NB4 (cell line): ENCODE data around the gene KIRREL3.
A peak's percentile ranks its signal among the peaks of the same experiment; 100 is the strongest.

ENCODE experiments used
- DNase-seq: peaks from one replicate; pipeline ENCODE4 v3.0.0; 2010; ENCODE audit warnings: low read depth
- H3K4me3 ChIP-seq: one replicate; pipeline ENCODE4 v1.5.1; 2011; ENCODE audit warnings: mild to moderate bottlenecking, low read depth, low read length, moderate library complexity
- CTCF ChIP-seq: IDR thresholded peaks from one replicate; pipeline ENCODE4 v1.5.1; 2012; ENCODE audit warnings: low read depth, low read length
- MYC ChIP-seq: IDR thresholded peaks from 2 replicates; pipeline ENCODE4 v1.6.1; 2011; ENCODE audit warnings: low read depth, low read length
- POLR2A ChIP-seq: IDR thresholded peaks from 2 replicates; pipeline ENCODE4 v1.6.1; 2011; ENCODE audit warnings: mild to moderate bottlenecking; ENCODE audit not compliant: insufficient read length; ENCODE audit errors: extremely low read depth
- TF ChIP-seq, protein P1 (sequence below): IDR thresholded peaks from 2 replicates; pipeline ENCODE4 v1.6.1; 2011; ENCODE audit warnings: low read depth, low read length

KIRREL3 gene

DNA sequence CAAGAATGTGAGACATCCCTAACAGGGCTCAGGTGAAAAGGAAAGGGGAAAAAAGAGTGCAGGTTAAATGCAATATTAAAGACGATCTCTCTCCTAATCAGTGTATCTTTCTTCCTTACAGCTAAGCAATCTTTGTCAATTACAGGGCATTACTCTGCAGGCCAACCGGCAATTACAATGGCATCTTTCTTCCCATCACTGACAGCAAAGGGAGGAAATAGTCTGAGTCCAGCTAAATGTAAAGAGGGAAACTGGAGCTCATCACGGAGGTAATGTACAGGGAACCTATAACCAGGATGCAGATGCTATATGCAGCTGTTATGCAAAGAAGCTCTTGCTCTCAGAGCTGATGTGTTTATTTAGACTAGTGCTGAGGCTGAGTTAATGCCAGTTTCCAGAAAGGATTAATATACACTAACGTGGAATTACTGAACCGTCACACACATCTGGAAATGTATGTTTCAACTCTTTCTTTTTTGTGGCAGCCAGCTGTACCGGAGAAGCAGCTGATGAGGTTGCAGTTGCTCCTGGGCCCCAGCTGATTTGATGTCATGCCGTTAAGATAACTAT is 121.6 kb downstream of the KIRREL3 start:
- H3K4me3 ChIP-seq: no peak overlapping the region
- TF ChIP-seq MYC (no peak), POLR2A (no peak), CTCF (no peak)
- TF ChIP-seq, protein P1, sequence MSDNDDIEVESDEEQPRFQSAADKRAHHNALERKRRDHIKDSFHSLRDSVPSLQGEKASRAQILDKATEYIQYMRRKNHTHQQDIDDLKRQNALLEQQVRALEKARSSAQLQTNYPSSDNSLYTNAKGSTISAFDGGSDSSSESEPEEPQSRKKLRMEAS: no peak
- DNase-seq: no peak

DNA sequence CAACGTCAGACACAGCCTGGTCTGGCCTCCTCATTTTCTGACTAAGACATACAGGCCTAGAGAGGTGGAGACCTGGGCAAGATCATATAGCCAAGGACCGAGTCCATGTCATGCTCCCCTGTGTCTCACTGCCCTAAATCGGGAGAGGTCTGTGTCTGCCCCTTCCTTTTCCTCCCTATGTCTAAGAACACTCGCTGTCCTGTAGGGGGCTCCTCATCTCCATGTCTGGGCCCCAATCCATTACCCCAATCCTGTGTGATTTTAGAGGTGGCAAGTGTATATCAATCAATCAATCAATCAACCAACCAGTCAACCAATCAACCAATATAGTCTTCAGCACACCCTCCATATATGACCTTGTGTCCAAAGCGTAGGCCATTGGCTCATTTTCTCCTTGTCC is 125.7 kb downstream of the KIRREL3 start:
- TF ChIP-seq MYC (no peak), CTCF (peak; percentile 45)
- H3K4me3 ChIP-seq: no peak overlapping the region
- DNase-seq: peak; percentile 21

DNA sequence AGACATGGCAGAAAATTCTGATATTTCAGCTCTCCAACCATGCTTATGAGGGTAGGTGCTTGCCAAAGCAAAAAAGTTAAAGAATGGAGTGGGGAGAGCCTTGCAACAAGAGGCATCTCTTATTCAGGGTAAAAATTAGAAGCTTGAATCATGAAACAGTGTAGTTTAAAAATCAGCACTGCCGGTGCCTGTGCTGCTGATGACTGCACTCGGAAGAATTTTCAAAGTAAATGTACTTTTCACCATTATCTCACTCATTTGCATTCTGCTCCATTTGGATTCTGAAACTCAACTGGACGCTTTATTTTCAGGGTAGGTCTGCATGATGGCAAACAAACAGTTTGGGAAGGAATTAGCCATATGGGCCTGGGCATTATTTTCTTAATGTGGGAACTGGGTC is 126.3 kb downstream of the KIRREL3 start:
- no peak overlapping the region for H3K4me3 ChIP-seq
- no peak for DNase-seq
- TF ChIP-seq CTCF (no peak), MYC (no peak), POLR2A (no peak)
- TF ChIP-seq, protein P1: no peak

DNA sequence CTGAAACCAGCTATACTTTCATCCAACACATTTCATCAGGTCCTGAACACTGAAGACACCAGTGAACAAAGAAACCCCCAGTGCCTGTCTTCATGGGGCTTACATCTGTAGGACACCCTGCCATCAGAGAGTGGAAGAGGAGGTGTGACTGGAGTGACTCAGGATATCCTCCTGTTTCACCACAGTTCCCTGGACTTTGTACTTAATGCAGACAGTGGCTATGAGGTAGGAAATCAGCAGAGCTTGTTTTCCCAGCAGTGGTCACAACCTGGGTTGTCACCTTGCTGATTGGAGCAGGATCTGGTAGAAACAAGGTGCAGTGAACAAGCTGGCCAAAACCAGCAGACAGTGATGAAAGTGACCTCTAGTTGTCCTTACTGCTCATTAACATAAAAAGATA is 128.8 kb downstream of the KIRREL3 start:
- no peak overlapping the region for H3K4me3 ChIP-seq
- TF ChIP-seq MYC (no peak), POLR2A (no peak), CTCF (no peak)
- TF ChIP-seq, protein P1: no peak
- no peak for DNase-seq

DNA sequence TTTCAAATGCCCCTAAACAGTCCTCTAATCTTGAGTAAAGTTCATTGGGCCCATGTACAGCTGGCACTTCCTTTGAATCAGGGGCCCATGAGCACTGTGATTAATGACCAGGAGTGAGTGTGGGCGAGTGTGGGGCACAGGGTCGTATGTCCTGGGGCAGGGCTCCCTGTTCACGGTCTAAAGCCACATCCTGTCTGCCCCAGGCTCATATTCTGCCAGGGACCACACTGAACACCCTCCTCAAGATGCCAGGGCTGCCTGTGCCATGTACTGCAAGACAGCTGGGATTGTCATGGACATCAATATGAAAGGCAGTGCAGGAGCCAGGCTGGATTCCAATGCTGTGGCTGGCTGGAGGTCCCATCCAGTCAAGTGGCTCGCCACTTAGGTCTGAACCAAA is 130.5 kb downstream of the KIRREL3 start:
- TF ChIP-seq MYC (no peak), POLR2A (no peak), CTCF (no peak)
- TF ChIP-seq, protein P1: no peak
- DNase-seq: no peak
- H3K4me3 ChIP-seq: no peak overlapping the region

GRCh38 chr11:126868741-126869140 is 131.8 kb downstream of the KIRREL3 start:
- TF ChIP-seq CTCF (no peak), MYC (no peak), POLR2A (no peak)
- TF ChIP-seq, protein P1: no peak
- H3K4me3 ChIP-seq: no peak overlapping the region
- DNase-seq: no peak
